Suprapubic skin (tissue), 4 donors: Measurements from ENCODE around the gene ZNF564. TPM values are rescaled to one million over a fixed set of nuclear protein-coding genes. Genes with fewer than 3 reads are reported as not detected.

Experiments used
- DNase-seq, 2 donors: peaks; one replicate each; pipeline ENCODE4 v3.0.0-alpha.2; 2019; ENCODE audit warnings: low spot score in 2 of 2
- H3K27ac ChIP-seq: fragments of 200-600 bp; sonication (generic); one replicate; pipeline ENCODE4 v1.5.1; 2019
- H3K27me3 ChIP-seq: fragments of 200-600 bp; sonication (generic); one replicate; pipeline ENCODE4 v1.5.1; 2019
- H3K36me3 ChIP-seq: fragments of 200-600 bp; sonication (generic); one replicate; pipeline ENCODE4 v1.5.1; 2019
- H3K4me1 ChIP-seq: fragments of 200-600 bp; sonication (generic); one replicate; pipeline ENCODE4 v1.5.1; 2019
- H3K4me3 ChIP-seq: fragments of 200-600 bp; sonication (generic); one replicate; pipeline ENCODE4 v1.5.1; 2019; ENCODE audit warnings: mild to moderate bottlenecking
- H3K9me3 ChIP-seq: fragments of 200-600 bp; sonication (generic); one replicate; pipeline ENCODE4 v1.5.1; 2019
- EP300 ChIP-seq: sonication (generic); formaldehyde crosslinking; IDR thresholded peaks from one replicate; pipeline ENCODE4 v1.6.1; 2017; ENCODE audit warnings: antibody characterized with exemption
- POLR2A ChIP-seq, 2 donors: fragments of 450-650 bp; IDR thresholded peaks; one replicate each; pipeline ENCODE4 v1.6.1; 2017; ENCODE audit warnings: antibody characterized with exemption in 2 of 2, mild to moderate bottlenecking in 2 of 2, moderate library complexity in 2 of 2
- POLR2AphosphoS5 ChIP-seq, 3 donors: sonication (generic); formaldehyde crosslinking; IDR thresholded peaks; one replicate each; pipeline ENCODE4 v1.6.1; 2017; ENCODE audit warnings: antibody characterized with exemption in 3 of 3
- WGBS: methylation state at CpG from one replicate; pipeline ENCODE4 v1.1.5; 2018; 5-methylcytosine and 5-hydroxymethylcytosine counted together
- total RNA-seq, 4 donors: library from RNA; depleted of rRNA; stranded (reverse); fragments of >200 nt; gene quantifications; one replicate each; pipeline ENCODE4 v1.1.0, GENCODE V29; 2016
- TF ChIP-seq, protein P1 (sequence below), 2 donors: fragments of 200-600 bp in 1 of 2; fragments of 450-650 bp in 1 of 2; sonication (generic) in 1 of 2; IDR thresholded peaks; one replicate each; pipeline ENCODE4 v1.5.1; 2016 to 2019; ENCODE audit warnings: antibody characterized with exemption in 2 of 2, mild to moderate bottlenecking in 1 of 2, moderate library complexity in 1 of 2

ZNF564 gene
- total RNA-seq, 4 donors from 2014 or later: 5.6 to 17.4 (median 7.6) TPM

DNA sequence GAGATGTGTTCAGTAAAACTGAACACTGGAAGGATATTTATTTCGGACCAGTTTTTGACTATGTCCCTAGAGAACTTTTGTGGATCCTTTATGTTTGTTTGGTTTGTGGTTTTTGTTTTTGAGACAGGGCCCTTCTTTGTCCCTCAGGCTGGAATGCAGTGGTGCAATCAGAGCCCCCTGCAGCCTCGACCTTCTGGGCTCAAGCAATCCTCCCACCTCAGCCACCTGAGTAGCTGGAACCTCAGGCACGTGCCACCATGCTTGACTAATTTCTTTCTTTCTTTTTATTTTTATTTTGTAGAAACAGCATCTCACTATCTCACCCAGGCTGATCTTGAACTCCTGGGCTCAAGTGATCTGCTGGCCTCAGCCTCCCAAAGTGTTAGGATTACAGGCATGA is 65.7 kb downstream of the ZNF564 start:
- H3K36me3 ChIP-seq: no peaks in the 10 kb centered on the region
- H3K27ac ChIP-seq: no peak overlapping the region
- DNase-seq: no peak
- TF ChIP-seq EP300: no peak
- no peak overlapping the region for H3K4me3 ChIP-seq
- H3K27me3 ChIP-seq: no peaks in the 10 kb centered on the region
- peaks cover 12% of the 10 kb centered on the region for H3K4me1 ChIP-seq
- 87% methylated on average over 3 of the region's 3 CpGs for WGBS
- H3K9me3 ChIP-seq: no peaks in the 10 kb centered on the region

DNA sequence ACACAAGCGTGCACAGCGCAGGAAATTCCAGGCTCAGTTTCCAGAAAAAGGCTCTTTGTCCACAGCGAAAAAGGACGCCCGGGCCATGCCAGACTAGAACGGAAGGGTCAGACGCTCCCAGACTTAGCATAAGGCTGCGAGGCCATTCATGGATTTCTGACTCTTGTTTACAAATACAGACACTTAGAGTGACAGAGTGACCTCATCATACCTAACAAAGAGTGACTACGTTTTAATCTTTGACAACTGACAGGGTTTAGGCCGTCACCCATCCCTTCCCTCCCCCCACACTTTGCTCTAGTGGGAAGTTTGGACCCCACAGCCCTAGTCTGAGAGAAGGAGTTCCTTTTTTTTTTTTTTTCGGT is 66.2 kb downstream of the ZNF564 start:
- Histone ChIP-seq H3K4me1 (peaks cover 12% of the 10 kb centered on the region), H3K4me3 (peak overlapping the region; percentile 89), H3K9me3 (no peaks in the 10 kb centered on the region), H3K27me3 (no peaks in the 10 kb centered on the region), H3K36me3 (no peaks in the 10 kb centered on the region), H3K27ac (peak overlapping the region; percentile 2)
- TF ChIP-seq, protein P1, sequence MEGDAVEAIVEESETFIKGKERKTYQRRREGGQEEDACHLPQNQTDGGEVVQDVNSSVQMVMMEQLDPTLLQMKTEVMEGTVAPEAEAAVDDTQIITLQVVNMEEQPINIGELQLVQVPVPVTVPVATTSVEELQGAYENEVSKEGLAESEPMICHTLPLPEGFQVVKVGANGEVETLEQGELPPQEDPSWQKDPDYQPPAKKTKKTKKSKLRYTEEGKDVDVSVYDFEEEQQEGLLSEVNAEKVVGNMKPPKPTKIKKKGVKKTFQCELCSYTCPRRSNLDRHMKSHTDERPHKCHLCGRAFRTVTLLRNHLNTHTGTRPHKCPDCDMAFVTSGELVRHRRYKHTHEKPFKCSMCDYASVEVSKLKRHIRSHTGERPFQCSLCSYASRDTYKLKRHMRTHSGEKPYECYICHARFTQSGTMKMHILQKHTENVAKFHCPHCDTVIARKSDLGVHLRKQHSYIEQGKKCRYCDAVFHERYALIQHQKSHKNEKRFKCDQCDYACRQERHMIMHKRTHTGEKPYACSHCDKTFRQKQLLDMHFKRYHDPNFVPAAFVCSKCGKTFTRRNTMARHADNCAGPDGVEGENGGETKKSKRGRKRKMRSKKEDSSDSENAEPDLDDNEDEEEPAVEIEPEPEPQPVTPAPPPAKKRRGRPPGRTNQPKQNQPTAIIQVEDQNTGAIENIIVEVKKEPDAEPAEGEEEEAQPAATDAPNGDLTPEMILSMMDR (IDR thresholded peaks at IDR 0.05): no peak
- TF ChIP-seq EP300 (no peak), POLR2A (IDR thresholded peaks at IDR 0.05) (no peak), POLR2AphosphoS5 (IDR thresholded peaks at IDR 0.05) (no peak)
- DNase-seq: no peak
- WGBS: 3% methylated on average over 11 of the region's 11 CpGs

DNA sequence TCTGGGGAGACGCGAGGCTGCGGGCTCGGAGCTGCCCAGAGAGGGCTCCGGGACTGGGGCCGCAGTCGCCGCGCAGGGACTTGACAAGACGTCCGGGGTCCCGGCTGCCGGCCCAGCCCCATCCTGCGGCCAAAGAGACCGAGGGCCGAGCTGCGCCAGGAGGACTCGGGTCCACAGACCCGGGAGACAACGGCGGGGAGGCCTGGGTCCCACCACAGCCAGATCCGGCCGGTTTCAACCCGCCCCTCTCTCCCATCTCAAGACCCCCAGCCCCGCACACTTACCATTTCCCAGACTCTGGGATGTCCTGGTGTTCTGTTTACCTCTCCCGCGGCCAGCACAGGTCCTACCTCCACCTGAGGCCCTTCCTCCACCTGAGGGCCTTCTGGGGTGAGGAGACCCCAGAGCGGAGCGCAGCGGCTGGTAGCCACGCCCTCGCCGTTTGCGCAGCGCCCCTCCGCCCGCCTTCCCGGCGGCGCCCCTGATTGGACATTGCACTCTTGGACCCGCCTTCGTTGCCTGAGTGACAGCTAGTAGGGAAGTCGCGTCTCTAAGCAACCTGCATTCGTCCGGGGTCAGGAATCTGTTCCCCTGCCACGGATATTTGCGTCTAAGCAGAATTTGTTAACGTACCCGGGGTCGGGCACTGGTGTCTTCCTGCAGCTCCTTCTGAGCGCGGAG is 66.8 kb downstream of the ZNF564 start, which contains the start of gene ZNF709:
Gene ZNF709 (minus strand): TSS at position 446 of the 681 bp plus-strand sequence. CDS start 159 bp downstream, at position 287.
- peak within 1 kb of the TSS; percentile 2 for H3K27ac ChIP-seq
- WGBS: 0% methylated on average over 25 of the region's 53 CpGs

GRCh38 chr19:12484011-12484370 is 67.3 kb downstream of the ZNF564 start:
- no peaks in the 10 kb centered on the region for H3K36me3 ChIP-seq
- 2% methylated on average over 10 of the region's 13 CpGs for WGBS
- TF ChIP-seq, protein P1 (IDR thresholded peaks at IDR 0.05): no peak
- TF ChIP-seq POLR2A (IDR thresholded peaks at IDR 0.05) (no peak), EP300 (no peak), POLR2AphosphoS5 (IDR thresholded peaks at IDR 0.05) (no peak)
- peak overlapping the region; percentile 2 for H3K27ac ChIP-seq
- no peak for DNase-seq
- H3K4me3 ChIP-seq: peak overlapping the region; percentile 89
- no peaks in the 10 kb centered on the region for H3K9me3 ChIP-seq
- H3K27me3 ChIP-seq: no peaks in the 10 kb centered on the region
- H3K4me1 ChIP-seq: peaks cover 12% of the 10 kb centered on the region

More for the DNA sequence above, 66.8 kb downstream of the ZNF564 start, which contains the start of gene ZNF709:
- peaks cover 12% of the 10 kb centered on the region for H3K4me1 ChIP-seq
- no peaks in the 10 kb centered on the region for H3K36me3 ChIP-seq
- DNase-seq: peak; percentile 92 to 94
- no peaks in the 10 kb centered on the region for H3K27me3 ChIP-seq
- H3K9me3 ChIP-seq: no peaks in the 10 kb centered on the region
- TF ChIP-seq POLR2AphosphoS5 (IDR thresholded peaks at IDR 0.05): no peak
- TF ChIP-seq EP300: no peak
- TF ChIP-seq POLR2A (IDR thresholded peaks at IDR 0.05): no peak
- TF ChIP-seq, protein P1 (IDR thresholded peaks at IDR 0.05): no peak
- H3K4me3 ChIP-seq: peak within 1 kb of the TSS; percentile 89

DNA sequence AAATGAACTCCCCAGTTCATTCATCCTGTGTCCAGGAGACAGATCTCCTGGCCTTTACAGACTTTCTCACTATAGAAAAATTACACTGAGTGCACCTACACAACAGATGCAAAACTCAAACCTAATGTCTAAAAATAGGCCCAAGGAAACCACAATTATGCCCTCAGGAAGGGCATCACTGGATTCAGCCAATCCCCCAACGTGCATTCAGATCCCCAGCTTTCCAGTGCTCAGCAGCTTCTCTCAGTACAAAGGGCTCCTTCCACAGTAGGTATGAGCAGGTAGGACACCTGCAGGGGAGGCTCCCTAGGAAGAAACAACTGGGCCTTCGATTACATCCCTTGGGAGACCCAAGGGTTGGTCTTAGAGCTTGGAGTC is 68.8 kb downstream of the ZNF564 start:
- no peak for DNase-seq
- Histone ChIP-seq H3K27me3 (no peaks in the 10 kb centered on the region), H3K4me1 (peaks cover 15% of the 10 kb centered on the region), H3K4me3 (no peak overlapping the region), H3K9me3 (no peaks in the 10 kb centered on the region), H3K36me3 (no peaks in the 10 kb centered on the region), H3K27ac (no peak overlapping the region)
- TF ChIP-seq EP300 (no peak), POLR2A (IDR thresholded peaks at IDR 0.05) (no peak), POLR2AphosphoS5 (IDR thresholded peaks at IDR 0.05) (no peak)
- TF ChIP-seq, protein P1 (IDR thresholded peaks at IDR 0.05): no peak
- 56% methylated on average over 2 of the region's 2 CpGs for WGBS
